H9 (cell line): Measurements from ENCODE around the gene KAT6B. TPM values are rescaled to one million over a fixed set of nuclear protein-coding genes. Genes with fewer than 3 reads are reported as not detected.

Experiments
- DNase-seq: peaks from one replicate; pipeline ENCODE4 v3.0.0-alpha.2; 2017
- H2AFZ ChIP-seq: one replicate; pipeline ENCODE4 v1.6.1; 2013; ENCODE audit warnings: mild to moderate bottlenecking, low read length, control low read depth, moderate library complexity
- H2AK5ac ChIP-seq: 2 replicates; pipeline ENCODE4 v1.6.1; 2013; ENCODE audit warnings: low read length, control low read depth, mixed read lengths; ENCODE audit not compliant: insufficient read length
- H2BK120ac ChIP-seq: one replicate; pipeline ENCODE4 v1.6.1; 2013; ENCODE audit warnings: low read depth, mild to moderate bottlenecking, low read length, control low read depth, inconsistent platforms; ENCODE audit not compliant: poor library complexity, severe bottlenecking
- H2BK12ac ChIP-seq: 2 replicates; pipeline ENCODE4 v1.6.1; 2013; ENCODE audit warnings: low read length, control low read depth, mixed read lengths, low read depth; ENCODE audit not compliant: insufficient read length
- H2BK15ac ChIP-seq: 2 replicates; pipeline ENCODE4 v1.6.1; 2013; ENCODE audit warnings: low read depth, low read length, control low read depth
- H2BK20ac ChIP-seq: one replicate; pipeline ENCODE4 v1.6.1; 2013; ENCODE audit warnings: low read depth, mild to moderate bottlenecking, low read length, control low read depth, inconsistent platforms; ENCODE audit not compliant: poor library complexity, severe bottlenecking
- H2BK5ac ChIP-seq: 2 replicates; pipeline ENCODE4 v1.6.1; 2013; ENCODE audit warnings: low read length, control low read depth, mixed read lengths; ENCODE audit not compliant: insufficient read length
- H3K14ac ChIP-seq: 2 replicates; pipeline ENCODE4 v1.6.1; 2013; ENCODE audit warnings: low read length, control low read depth; ENCODE audit not compliant: insufficient read depth
- H3K18ac ChIP-seq: 2 replicates; pipeline ENCODE4 v1.6.1; 2013; ENCODE audit warnings: low read depth, mild to moderate bottlenecking, mixed read lengths, low read length, control low read depth; ENCODE audit not compliant: insufficient read length
- H3K23ac ChIP-seq: 2 replicates; pipeline ENCODE4 v1.6.1; 2013; ENCODE audit warnings: low read length, control low read depth, mixed read lengths, low read depth; ENCODE audit not compliant: insufficient read length
- H3K23me2 ChIP-seq: 2 replicates; pipeline ENCODE4 v1.6.1; 2013; ENCODE audit warnings: low read depth, mild to moderate bottlenecking, mixed read lengths, low read length, control low read depth; ENCODE audit not compliant: insufficient read length, poor library complexity, severe bottlenecking
- H3K27ac ChIP-seq: 2 replicates; pipeline ENCODE4 v1.5.1; 2013; ENCODE audit warnings: low read length, control low read depth, mixed read lengths, low read depth; ENCODE audit not compliant: insufficient read length
- H3K27me3 ChIP-seq: 2 replicates; pipeline ENCODE4 v1.6.1; 2013; ENCODE audit warnings: low read length, control low read depth, inconsistent platforms; ENCODE audit not compliant: insufficient read depth
- H3K4ac ChIP-seq: 2 replicates; pipeline ENCODE4 v1.6.1; 2013; ENCODE audit warnings: low read depth, mild to moderate bottlenecking, control low read depth, inconsistent platforms, low read length, moderate library complexity
- H3K4me1 ChIP-seq: 2 replicates; pipeline ENCODE4 v1.6.1; 2013; ENCODE audit warnings: low read length, control low read depth, inconsistent platforms; ENCODE audit not compliant: insufficient read depth
- H3K4me2 ChIP-seq: 2 replicates; pipeline ENCODE4 v1.6.1; 2013; ENCODE audit warnings: low read length, control low read depth, mixed read lengths; ENCODE audit not compliant: insufficient read length, insufficient read depth
- H3K56ac ChIP-seq: 2 replicates; pipeline ENCODE4 v1.6.1; 2013; ENCODE audit warnings: low read depth, mild to moderate bottlenecking, mixed read lengths, low read length, control low read depth; ENCODE audit not compliant: insufficient read length
- H3K79me1 ChIP-seq: 2 replicates; pipeline ENCODE4 v1.6.1; 2013; ENCODE audit warnings: low read depth, mild to moderate bottlenecking, moderate library complexity, low read length, control low read depth, inconsistent platforms; ENCODE audit not compliant: insufficient read depth, poor library complexity, severe bottlenecking
- H3K79me2 ChIP-seq: 2 replicates; pipeline ENCODE4 v1.6.1; 2013; ENCODE audit warnings: low read length, control low read depth, inconsistent platforms; ENCODE audit not compliant: insufficient read depth
- H3K9ac ChIP-seq: 2 replicates; pipeline ENCODE4 v1.6.1; 2013; ENCODE audit warnings: low read length, control low read depth, mixed read lengths; ENCODE audit not compliant: insufficient read length; ENCODE audit errors: extremely low read depth
- H3K9me3 ChIP-seq: one replicate; pipeline ENCODE4 v1.6.1; 2013; ENCODE audit warnings: low read depth, low read length, inconsistent platforms; ENCODE audit not compliant: control insufficient read depth
- H3T11ph ChIP-seq: one replicate; pipeline ENCODE4 v1.6.1; 2013; ENCODE audit warnings: mild to moderate bottlenecking, low read length, control low read depth, inconsistent platforms
- H4K20me1 ChIP-seq: one replicate; pipeline ENCODE4 v1.6.1; 2013; ENCODE audit not compliant: control insufficient read depth, insufficient read length, insufficient read depth
- H4K5ac ChIP-seq: 2 replicates; pipeline ENCODE4 v1.6.1; 2013; ENCODE audit warnings: low read depth, mild to moderate bottlenecking, mixed read lengths, low read length, control low read depth; ENCODE audit not compliant: insufficient read length
- H4K8ac ChIP-seq: replicated peaks from 2 replicates; pipeline ENCODE4 v1.6.1; 2013; ENCODE audit warnings: low read length, control low read depth, mixed read lengths, low read depth; ENCODE audit not compliant: insufficient read length
- H4K91ac ChIP-seq: 2 replicates; pipeline ENCODE4 v1.6.1; 2013; ENCODE audit warnings: low read depth, mild to moderate bottlenecking, moderate library complexity, mixed read lengths, low read length, control low read depth; ENCODE audit not compliant: insufficient read length
- H3K27ac Mint-ChIP-seq, 3 experiments: 2 replicates in 2 of 3; 3 replicates in 1 of 3; pipeline ENCODE4 v1.8.0; 2020 to 2021; ENCODE audit warnings: mixed read lengths in 3 of 3, mild to moderate bottlenecking in 1 of 3, moderate library complexity in 1 of 3
- H3K27me3 Mint-ChIP-seq: 2 replicates; pipeline ENCODE4 v1.8.0; 2021; ENCODE audit warnings: low read depth, mild to moderate bottlenecking, moderate library complexity, mixed read lengths
- H3K36me3 Mint-ChIP-seq, 3 experiments: 2 replicates in 2 of 3; 3 replicates in 1 of 3; pipeline ENCODE4 v1.8.0; 2020 to 2021; ENCODE audit warnings: low read depth in 3 of 3, mixed read lengths in 3 of 3; ENCODE audit not compliant: insufficient read depth in 1 of 3
- H3K4me1 Mint-ChIP-seq, 2 experiments: 2 replicates each; pipeline ENCODE4 v1.8.0; 2020; ENCODE audit warnings: mixed read lengths in 2 of 2
- H3K4me3 Mint-ChIP-seq, 2 experiments: 2 replicates in 1 of 2; 3 replicates in 1 of 2; pipeline ENCODE4 v1.8.0; 2020 to 2021; ENCODE audit warnings: mild to moderate bottlenecking in 2 of 2, mixed read lengths in 2 of 2, moderate library complexity in 1 of 2
- H3K9me3 Mint-ChIP-seq, 2 experiments: 2 replicates in 1 of 2; 3 replicates in 1 of 2; pipeline ENCODE4 v1.8.0; 2020; ENCODE audit warnings: mild to moderate bottlenecking in 2 of 2, mixed read lengths in 2 of 2, moderate library complexity in 1 of 2
- WGBS: extraction: QIAGEN DNeasy Blood & Tissue Kit; methylation state at CpG from one replicate; pipeline ENCODE4 v1.1.7; 2013; ENCODE audit warnings: missing lambda C conversion rate, low lambda C conversion rate, mixed read lengths; ENCODE audit not compliant: insufficient read length; ENCODE audit errors: extremely low coverage; 5-methylcytosine and 5-hydroxymethylcytosine counted together
- total RNA-seq: library from RNA; stranded (reverse); gene quantifications from 2 replicates; pipeline ENCODE4 v1.2.1, GENCODE V29; 2021
- TF ChIP-seq, protein P1 (sequence below): fragments of 200-600 bp; sonication (generic); conservative IDR thresholded peaks from 3 replicates; pipeline ENCODE4 v1.8.0; 2021; ENCODE audit warnings: antibody characterized with exemption, mild to moderate bottlenecking

Gene KAT6B
- total RNA-seq, 1 experiment from 2014 or later, result 34.2 TPM

DNA sequence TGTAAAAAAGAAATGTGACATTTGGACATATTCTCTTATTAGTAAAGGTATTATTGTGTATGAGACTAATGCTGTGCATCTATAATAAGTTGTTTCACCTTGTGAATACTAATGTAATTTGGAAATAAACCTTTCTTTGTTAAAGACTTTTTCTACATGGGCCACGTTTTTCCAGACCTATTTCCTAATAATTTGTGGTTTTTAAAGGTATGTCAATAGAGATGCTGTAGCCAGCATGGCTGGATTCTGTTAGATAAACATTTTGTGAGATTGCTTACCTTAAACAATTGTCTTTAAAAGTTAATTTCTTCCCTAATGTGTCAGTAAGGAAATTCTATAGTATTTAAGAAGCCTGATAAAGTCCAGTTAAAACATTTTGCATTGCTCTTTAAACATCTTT lies 56.0 kb downstream of the KAT6B start:
- H2BK120ac ChIP-seq, result no peak overlapping the region
- H3K4ac ChIP-seq, result no peak overlapping the region
- H3K36me3 Mint-ChIP-seq, result no peaks in the 10 kb centered on the region; a peak in 2 of 7 replicates
- H2BK20ac ChIP-seq, result no peak overlapping the region
- H2BK15ac ChIP-seq, result no peak overlapping the region
- H4K20me1 ChIP-seq, result no peaks in the 10 kb centered on the region
- no peak overlapping the region for H3K9ac ChIP-seq
- no peak overlapping the region for H3K4me3 Mint-ChIP-seq
- no peak overlapping the region for H2AK5ac ChIP-seq
- no peak for DNase-seq
- no peaks in the 10 kb centered on the region for H3K9me3 Mint-ChIP-seq
- no peak overlapping the region for H2AFZ ChIP-seq
- H3K4me1 ChIP-seq, result no peaks in the 10 kb centered on the region
- H3K27ac Mint-ChIP-seq, result no peak overlapping the region
- H3K27ac ChIP-seq, result no peak overlapping the region
- H4K8ac ChIP-seq, result no peak overlapping the region
- no peak overlapping the region for H3T11ph ChIP-seq
- no peaks in the 10 kb centered on the region for H3K9me3 ChIP-seq
- H4K91ac ChIP-seq, result no peak overlapping the region
- H3K79me2 ChIP-seq, result no peaks in the 10 kb centered on the region
- no peaks in the 10 kb centered on the region for H3K23me2 ChIP-seq
- TF ChIP-seq, protein P1, sequence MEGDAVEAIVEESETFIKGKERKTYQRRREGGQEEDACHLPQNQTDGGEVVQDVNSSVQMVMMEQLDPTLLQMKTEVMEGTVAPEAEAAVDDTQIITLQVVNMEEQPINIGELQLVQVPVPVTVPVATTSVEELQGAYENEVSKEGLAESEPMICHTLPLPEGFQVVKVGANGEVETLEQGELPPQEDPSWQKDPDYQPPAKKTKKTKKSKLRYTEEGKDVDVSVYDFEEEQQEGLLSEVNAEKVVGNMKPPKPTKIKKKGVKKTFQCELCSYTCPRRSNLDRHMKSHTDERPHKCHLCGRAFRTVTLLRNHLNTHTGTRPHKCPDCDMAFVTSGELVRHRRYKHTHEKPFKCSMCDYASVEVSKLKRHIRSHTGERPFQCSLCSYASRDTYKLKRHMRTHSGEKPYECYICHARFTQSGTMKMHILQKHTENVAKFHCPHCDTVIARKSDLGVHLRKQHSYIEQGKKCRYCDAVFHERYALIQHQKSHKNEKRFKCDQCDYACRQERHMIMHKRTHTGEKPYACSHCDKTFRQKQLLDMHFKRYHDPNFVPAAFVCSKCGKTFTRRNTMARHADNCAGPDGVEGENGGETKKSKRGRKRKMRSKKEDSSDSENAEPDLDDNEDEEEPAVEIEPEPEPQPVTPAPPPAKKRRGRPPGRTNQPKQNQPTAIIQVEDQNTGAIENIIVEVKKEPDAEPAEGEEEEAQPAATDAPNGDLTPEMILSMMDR, result no peak
- H3K27me3 Mint-ChIP-seq, result no peaks in the 10 kb centered on the region
- H3K18ac ChIP-seq, result no peak overlapping the region
- H3K14ac ChIP-seq, result no peak overlapping the region
- no peak overlapping the region for H2BK12ac ChIP-seq
- no peaks in the 10 kb centered on the region for H3K27me3 ChIP-seq
- no peaks in the 10 kb centered on the region for H3K4me1 Mint-ChIP-seq
- no peak overlapping the region for H2BK5ac ChIP-seq
- H3K79me1 ChIP-seq, result no peaks in the 10 kb centered on the region
- no peak overlapping the region for H3K4me2 ChIP-seq
- no CpG with 5 or more reads among the region's 1 CpG for WGBS
- H4K5ac ChIP-seq, result no peak overlapping the region
- H3K56ac ChIP-seq, result no peak overlapping the region
- no peak overlapping the region for H3K23ac ChIP-seq
